ENCODE measurements around the gene DCAF7.
A peak's percentile ranks its signal among the peaks of the same experiment; 100 is the strongest.

DCAF7 gene

GRCh38 chr17:63641692-63642448 is 91.6 kb downstream of the DCAF7 start:
- peaks cover 24% of the 10 kb centered on the region for H3K4me1 Mint-ChIP-seq
- peak overlapping the region; percentile 33 for H3K27ac Mint-ChIP-seq
- no peaks in the 10 kb centered on the region for H3K9me3 Mint-ChIP-seq
- no peaks in the 10 kb centered on the region for H3K27me3 Mint-ChIP-seq
- H3K4me3 Mint-ChIP-seq: no peak overlapping the region
- H3K36me3 Mint-ChIP-seq: peaks cover 5% of the 10 kb centered on the region

All from activated naive CD4-positive, alpha-beta T cell treated with anti-CD3 and anti-CD28 coated beads, Interleukin-2, amount 50 U/mL, for 24 hours (primary cell).